GM19372 (cell line): ENCODE results near the gene NCOA5.

Experiments
- ATAC-seq: cut with Tn5 transposase; IDR thresholded peaks from one replicate; pipeline ENCODE4 v1.9.1; 2021; ENCODE audit warnings: mild to moderate bottlenecking, low read depth, moderate library complexity; ENCODE audit not compliant: unreplicated experiment

Gene NCOA5

GRCh38 chr20:46049190-46049589, 40.6 kb downstream of the NCOA5 start:
- ATAC-seq: no peak

- ATAC-seq: no peak
These were observed 41.9 kb downstream of the NCOA5 start for GRCh38 chr20:46047821-46048220.

GRCh38 chr20:46046588-46047310, 43.0 kb downstream of the NCOA5 start:
- ATAC-seq: no peak

- no peak for ATAC-seq
These were observed 44.9 kb downstream of the NCOA5 start for GRCh38 chr20:46044896-46045295.

- ATAC-seq: no peak
These were observed 46.2 kb downstream of the NCOA5 start for GRCh38 chr20:46043556-46043955.

GRCh38 chr20:46040902-46041535, 48.7 kb downstream of the NCOA5 start:
- ATAC-seq: no peak

- no peak for ATAC-seq
These were observed 52.7 kb downstream of the NCOA5 start for GRCh38 chr20:46037036-46037435.

GRCh38 chr20:46036370-46036769, 53.4 kb downstream of the NCOA5 start:
- ATAC-seq: no peak

GRCh38 chr20:46035713-46036112, 54.0 kb downstream of the NCOA5 start:
- ATAC-seq: no peak

GRCh38 chr20:46035253-46035652, 54.5 kb downstream of the NCOA5 start:
- ATAC-seq: no peak

- no peak for ATAC-seq
These were observed 55.7 kb downstream of the NCOA5 start for GRCh38 chr20:46034039-46034438.

- no peak for ATAC-seq
These were observed 58.0 kb downstream of the NCOA5 start for GRCh38 chr20:46031701-46032254.

GRCh38 chr20:46031014-46031569, 58.7 kb downstream of the NCOA5 start:
- ATAC-seq: no peak

- ATAC-seq: no peak
These were observed 59.3 kb downstream of the NCOA5 start for GRCh38 chr20:46030284-46031013.

GRCh38 chr20:46028772-46029371, 60.9 kb downstream of the NCOA5 start, which contains the start of gene SLC12A5:
Gene SLC12A5 (plus strand): TSS chr20:46029215. CDS start chr20:46029345, 130 bp downstream.
- ATAC-seq: no peak

GRCh38 chr20:46028110-46028509, 61.7 kb downstream of the NCOA5 start:
- no peak for ATAC-seq

- no peak for ATAC-seq
These were observed 62.4 kb downstream of the NCOA5 start for GRCh38 chr20:46027245-46027853.

GRCh38 chr20:46025376-46025783, 64.4 kb downstream of the NCOA5 start:
- ATAC-seq: no peak

GRCh38 chr20:46023999-46024398, 65.8 kb downstream of the NCOA5 start:
- no peak for ATAC-seq

GRCh38 chr20:46023148-46023484, 66.6 kb downstream of the NCOA5 start:
- no peak for ATAC-seq
